SJSA1 (cell line): ENCODE results near the gene ARHGEF33. TPM values are rescaled to one million over a fixed set of nuclear protein-coding genes. Genes with fewer than 3 reads are reported as not detected.

Experiments used
- DNase-seq, 2 experiments: peaks; one replicate each; pipeline ENCODE4 v3.0.0-alpha.2; 2015 to 2020; ENCODE audit warnings: low spot score in 2 of 2, low read depth in 1 of 2
- H3K27ac ChIP-seq: fragments of 250-450 bp; sonication (Bioruptor Pico); 2 replicates; pipeline ENCODE4 v1.5.1; 2020; ENCODE audit warnings: mild to moderate bottlenecking, moderate library complexity
- H3K27me3 ChIP-seq: fragments of 250-450 bp; sonication (Bioruptor Pico); replicated peaks from 2 replicates; pipeline ENCODE4 v1.5.1; 2020; ENCODE audit warnings: mild to moderate bottlenecking, moderate library complexity
- H3K36me3 ChIP-seq: fragments of 250-450 bp; sonication (Bioruptor Pico); 2 replicates; pipeline ENCODE4 v1.5.1; 2020; ENCODE audit warnings: mild to moderate bottlenecking
- H3K4me1 ChIP-seq: fragments of 250-450 bp; sonication (Bioruptor Pico); replicated peaks from 2 replicates; pipeline ENCODE4 v1.6.1; 2021; ENCODE audit warnings: mild to moderate bottlenecking
- H3K4me3 ChIP-seq: fragments of 250-450 bp; sonication (Bioruptor Pico); 2 replicates; pipeline ENCODE4 v1.5.1; 2020; ENCODE audit warnings: mild to moderate bottlenecking
- H3K9me3 ChIP-seq: fragments of 250-450 bp; sonication (Bioruptor Pico); replicated peaks from 2 replicates; pipeline ENCODE4 v1.5.1; 2020; ENCODE audit warnings: mild to moderate bottlenecking
- total RNA-seq: library from RNA; depleted of rRNA; stranded (reverse); fragments of >200 nt; shearing (Covaris generic); gene quantifications from 2 replicates; pipeline ENCODE4 v1.2.3, GENCODE V29; 2014

Gene ARHGEF33
- total RNA-seq, 1 experiment from 2014 or later, result not detected

- Histone ChIP-seq H3K27me3 (no peaks in the 10 kb centered on the region; the same call in 1 of the 2 replicates), H3K36me3 (no peaks in the 10 kb centered on the region), H3K9me3 (no peaks in the 10 kb centered on the region), H3K4me3 (no peak overlapping the region), H3K27ac (no peak overlapping the region), H3K4me1 (no peaks in the 10 kb centered on the region)
- DNase-seq, result no peak
These were observed 1.6 kb upstream of the ARHGEF33 start for GRCh38 chr2:38887902-38888554.

- no peak overlapping the region for H3K4me3 ChIP-seq
- no peaks in the 10 kb centered on the region for H3K4me1 ChIP-seq
- no peak overlapping the region for H3K27ac ChIP-seq
- no peaks in the 10 kb centered on the region for H3K36me3 ChIP-seq
- H3K9me3 ChIP-seq, result no peaks in the 10 kb centered on the region
- DNase-seq, result no peak
- H3K27me3 ChIP-seq, result no peaks in the 10 kb centered on the region; the same call in 1 of the 2 replicates
These were observed 630 bp upstream of the ARHGEF33 start for GRCh38 chr2:38889045-38889444.

GRCh38 chr2:38892819-38893218 lies 3.1 kb downstream of the ARHGEF33 start:
- H3K9me3 ChIP-seq, result no peaks in the 10 kb centered on the region
- peaks cover 4% of the 10 kb centered on the region for H3K27me3 ChIP-seq
- H3K4me3 ChIP-seq, result no peak overlapping the region
- H3K36me3 ChIP-seq, result no peaks in the 10 kb centered on the region
- H3K4me1 ChIP-seq, result no peaks in the 10 kb centered on the region
- H3K27ac ChIP-seq, result no peak overlapping the region
- DNase-seq, result no peak

- H3K27ac ChIP-seq, result no peak overlapping the region
- no peak for DNase-seq
- no peaks in the 10 kb centered on the region for H3K36me3 ChIP-seq
- no peaks in the 10 kb centered on the region for H3K9me3 ChIP-seq
- H3K4me1 ChIP-seq, result no peaks in the 10 kb centered on the region
- peaks cover 4% of the 10 kb centered on the region for H3K27me3 ChIP-seq
- H3K4me3 ChIP-seq, result no peak overlapping the region
These were observed 8.6 kb downstream of the ARHGEF33 start for GRCh38 chr2:38898256-38898655.

GRCh38 chr2:38900726-38901125 lies 11.1 kb downstream of the ARHGEF33 start:
- Histone ChIP-seq H3K4me3 (no peak overlapping the region), H3K9me3 (no peaks in the 10 kb centered on the region), H3K27ac (no peak overlapping the region), H3K27me3 (no peaks in the 10 kb centered on the region; the same call in none of the 2 replicates), H3K4me1 (no peaks in the 10 kb centered on the region), H3K36me3 (no peaks in the 10 kb centered on the region)
- no peak for DNase-seq

- Histone ChIP-seq H3K27me3 (no peaks in the 10 kb centered on the region), H3K4me1 (no peaks in the 10 kb centered on the region), H3K27ac (no peak overlapping the region)
These were observed 15.6 kb downstream of the ARHGEF33 start for GRCh38 chr2:38905251-38905650.

GRCh38 chr2:38907242-38907641 lies 17.6 kb downstream of the ARHGEF33 start:
- Histone ChIP-seq H3K4me1 (no peaks in the 10 kb centered on the region), H3K4me3 (no peak overlapping the region), H3K27me3 (no peaks in the 10 kb centered on the region), H3K36me3 (no peaks in the 10 kb centered on the region), H3K27ac (no peak overlapping the region), H3K9me3 (no peaks in the 10 kb centered on the region)
- DNase-seq, result no peak

More at GRCh38 chr2:38905251-38905650, 15.6 kb downstream of the ARHGEF33 start:
- Histone ChIP-seq H3K9me3 (no peaks in the 10 kb centered on the region), H3K36me3 (no peaks in the 10 kb centered on the region), H3K4me3 (no peak overlapping the region)
- no peak for DNase-seq

- H3K9me3 ChIP-seq, result no peaks in the 10 kb centered on the region
- no peak for DNase-seq
- H3K27me3 ChIP-seq, result no peaks in the 10 kb centered on the region
- H3K4me3 ChIP-seq, result no peak overlapping the region
- no peak overlapping the region for H3K27ac ChIP-seq
- no peaks in the 10 kb centered on the region for H3K36me3 ChIP-seq
- H3K4me1 ChIP-seq, result no peaks in the 10 kb centered on the region
These were observed 18.3 kb downstream of the ARHGEF33 start for GRCh38 chr2:38907743-38908562.

GRCh38 chr2:38909872-38910271 lies 20.2 kb downstream of the ARHGEF33 start:
- H3K4me1 ChIP-seq, result no peaks in the 10 kb centered on the region
- no peak for DNase-seq
- no peak overlapping the region for H3K4me3 ChIP-seq
- H3K36me3 ChIP-seq, result no peaks in the 10 kb centered on the region
- H3K9me3 ChIP-seq, result no peaks in the 10 kb centered on the region
- no peaks in the 10 kb centered on the region for H3K27me3 ChIP-seq
- H3K27ac ChIP-seq, result no peak overlapping the region

GRCh38 chr2:38911191-38911590 lies 21.5 kb downstream of the ARHGEF33 start:
- DNase-seq, result no peak
- Histone ChIP-seq H3K27me3 (no peaks in the 10 kb centered on the region), H3K4me1 (no peaks in the 10 kb centered on the region), H3K27ac (no peak overlapping the region), H3K36me3 (no peaks in the 10 kb centered on the region), H3K4me3 (no peak overlapping the region), H3K9me3 (no peaks in the 10 kb centered on the region)

GRCh38 chr2:38912619-38913018 lies 22.9 kb downstream of the ARHGEF33 start:
- Histone ChIP-seq H3K27me3 (no peaks in the 10 kb centered on the region), H3K36me3 (no peaks in the 10 kb centered on the region), H3K4me3 (no peak overlapping the region), H3K27ac (no peak overlapping the region), H3K9me3 (no peaks in the 10 kb centered on the region), H3K4me1 (no peaks in the 10 kb centered on the region)
- no peak for DNase-seq

- no peak for DNase-seq
- Histone ChIP-seq H3K9me3 (no peaks in the 10 kb centered on the region), H3K4me3 (no peak overlapping the region), H3K4me1 (no peaks in the 10 kb centered on the region), H3K27ac (no peak overlapping the region), H3K27me3 (no peaks in the 10 kb centered on the region; the same call in 1 of the 2 replicates), H3K36me3 (no peaks in the 10 kb centered on the region)
These were observed 32.7 kb downstream of the ARHGEF33 start for GRCh38 chr2:38922389-38922788.

- H3K4me3 ChIP-seq, result no peak overlapping the region
- H3K36me3 ChIP-seq, result no peaks in the 10 kb centered on the region
- no peaks in the 10 kb centered on the region; the same call in none of the 2 replicates for H3K27me3 ChIP-seq
- H3K27ac ChIP-seq, result no peak overlapping the region
- DNase-seq, result no peak
- no peaks in the 10 kb centered on the region for H3K4me1 ChIP-seq
- H3K9me3 ChIP-seq, result no peaks in the 10 kb centered on the region
These were observed 33.2 kb downstream of the ARHGEF33 start for GRCh38 chr2:38922902-38923301.

- no peak overlapping the region for H3K4me3 ChIP-seq
These were observed 36.3 kb downstream of the ARHGEF33 start for GRCh38 chr2:38925982-38926381.

More at GRCh38 chr2:38925982-38926381, 36.3 kb downstream of the ARHGEF33 start:
- no peak overlapping the region for H3K27ac ChIP-seq
- no peaks in the 10 kb centered on the region; the same call in none of the 2 replicates for H3K27me3 ChIP-seq
- DNase-seq, result no peak
- H3K9me3 ChIP-seq, result no peaks in the 10 kb centered on the region
- no peaks in the 10 kb centered on the region for H3K36me3 ChIP-seq
- H3K4me1 ChIP-seq, result no peaks in the 10 kb centered on the region
